K562 (cell line): ENCODE data around the gene RNF223. TPM values are rescaled to one million over a fixed set of nuclear protein-coding genes. Genes with fewer than 3 reads are reported as not detected.

Experiments used
- ATAC-seq: fragments of 200-7000 bp; cut with Tn5 transposase; 3 replicates; pipeline ENCODE4 v1.9.1; 2020; ENCODE audit warnings: moderate library complexity
- BruUV-seq: library from RNA; stranded (reverse); fragments of 400-500 nt; replicated peaks from 2 replicates; lab custom pipeline; 2021; lab: Mats Ljungman, UMichigan
- CTCF ChIA-PET: fragments of 300-600 bp; formaldehyde crosslinking; extraction: SDS; loops from one replicate; lab custom pipeline; 2021; ENCODE audit warnings: low intra/inter-chr PET ratio; lab: Yijun Ruan, JAX
- POLR2A ChIA-PET: fragments of 300-600, 350-650 bp; sonication (Branson Sonifier 250); formaldehyde crosslinking; extraction: SDS; loops from one replicate; lab custom pipeline; 2021; ENCODE audit warnings: antibody characterized with exemption, inconsistent platforms; lab: Yijun Ruan, JAX
- DNase-seq, 4 experiments: peaks; one replicate each; pipeline versions ENCODE4 v3.0.0 to v3.0.0-alpha.2; 2011 to 2018; ENCODE audit warnings: low spot score in 3 of 4, mixed read lengths in 3 of 4; ENCODE audit errors: extremely low read depth in 1 of 4
- FAIRE-seq: peaks from 2 replicates; lab custom pipeline; 2011; peaks lifted over from hg19 to GRCh38; lab: Jason Lieb, UNC
- H2AFZ ChIP-seq: 2 replicates; pipeline ENCODE4 v1.6.0; 2011; ENCODE audit warnings: low read depth, low read length, control low read depth, inconsistent platforms
- H3K27ac ChIP-seq: fragments of 200-600 bp; 3 replicates; pipeline ENCODE4 v1.8.0; 2011; ENCODE audit warnings: low read depth, mild to moderate bottlenecking, control low read depth, inconsistent platforms, low read length, moderate library complexity, mixed read lengths; ENCODE audit errors: extremely low read depth
- H3K27me3 ChIP-seq, 2 experiments: fragments of 300-600 bp in 1 of 2; 2 replicates in 1 of 2; 3 replicates in 1 of 2; pipeline versions ENCODE4 v1.6.0 to v1.8.0; 2011; ENCODE audit warnings: inconsistent platforms in 2 of 2, low read length in 2 of 2, mild to moderate bottlenecking in 1 of 2, mixed read lengths in 1 of 2, moderate library complexity in 1 of 2; ENCODE audit not compliant: control insufficient read depth in 2 of 2, insufficient read depth in 2 of 2
- H3K36me3 ChIP-seq: fragments of 300-600 bp; 3 replicates; pipeline ENCODE4 v1.8.0; 2011; ENCODE audit warnings: mild to moderate bottlenecking, low read length, inconsistent platforms; ENCODE audit not compliant: control insufficient read depth, insufficient read depth
- H3K4me1 ChIP-seq, 2 experiments: fragments of 200-600 bp in 1 of 2; replicated peaks in 1 of 2; 2 replicates in 1 of 2; 3 replicates in 1 of 2; pipeline versions ENCODE4 v1.5.1 to v1.8.0; 2011; ENCODE audit warnings: inconsistent platforms in 2 of 2, low read length in 2 of 2, mild to moderate bottlenecking in 1 of 2, mixed read lengths in 1 of 2, moderate library complexity in 1 of 2; ENCODE audit not compliant: control insufficient read depth in 2 of 2, insufficient read depth in 2 of 2
- H3K4me2 ChIP-seq: 2 replicates; pipeline ENCODE4 v1.6.1; 2011; ENCODE audit warnings: low read length, control low read depth, inconsistent platforms, mixed read lengths; ENCODE audit not compliant: insufficient read depth
- H3K4me3 ChIP-seq: fragments of 200-600 bp; sonication (generic), shearing (Covaris generic); 2 replicates; pipeline ENCODE4 v1.5.1; 2016; ENCODE audit warnings: control low read depth, inconsistent platforms
- H3K79me2 ChIP-seq: fragments of 200-600 bp; 3 replicates; pipeline ENCODE4 v1.8.0; 2011; ENCODE audit warnings: low read length, inconsistent platforms; ENCODE audit not compliant: control insufficient read depth, insufficient read depth
- H3K9ac ChIP-seq, 2 experiments: 2 replicates each; pipeline versions ENCODE4 v1.6.0 to v1.6.1; 2011; ENCODE audit warnings: low read depth in 2 of 2, low read length in 2 of 2, control low read depth in 1 of 2, inconsistent platforms in 1 of 2, mild to moderate bottlenecking in 1 of 2, mixed read lengths in 1 of 2; ENCODE audit not compliant: insufficient read depth in 1 of 2
- H3K9me1 ChIP-seq: one replicate; pipeline ENCODE4 v1.6.0; 2011; ENCODE audit warnings: inconsistent platforms, mild to moderate bottlenecking, low read length, moderate library complexity; ENCODE audit not compliant: control insufficient read depth, insufficient read depth
- H3K9me3 ChIP-seq: replicated peaks from 2 replicates; pipeline ENCODE4 v1.5.1; 2011; ENCODE audit warnings: low read depth, low read length, inconsistent platforms; ENCODE audit not compliant: control insufficient read depth, insufficient read depth
- H4K20me1 ChIP-seq: replicated peaks from 2 replicates; pipeline ENCODE4 v1.6.1; 2011; ENCODE audit warnings: low read length, inconsistent platforms, mixed read lengths; ENCODE audit not compliant: control insufficient read depth, insufficient read depth
- CC2D1A ChIP-seq: fragments of 450-650 bp; IDR thresholded peaks from 2 replicates; pipeline ENCODE4 v1.6.1; 2017; ENCODE audit warnings: mild to moderate bottlenecking
- CCAR2 ChIP-seq: fragments of 200-400 bp; formaldehyde crosslinking; IDR thresholded peaks from 2 replicates; pipeline ENCODE4 v1.6.1; 2017; ENCODE audit warnings: mild to moderate bottlenecking, low read depth, low read length
- MLX ChIP-seq, 2 experiments: fragments of 450-650 bp in 1 of 2; sonication (generic) in 1 of 2; formaldehyde crosslinking; conservative IDR thresholded peaks; 2 replicates each; pipeline versions ENCODE4 v1.4.0 to v1.8.1; 2020 to 2022; ENCODE audit warnings: mild to moderate bottlenecking in 1 of 2, missing genetic modification reagents in 1 of 2
- MTA2 ChIP-seq: fragments of 450-650 bp; IDR thresholded peaks from 2 replicates; pipeline ENCODE4 v1.6.1; 2016; ENCODE audit warnings: low read depth
- TAL1 ChIP-seq: fragments of 450-650 bp; IDR thresholded peaks from 2 replicates; pipeline ENCODE4 v1.6.1; 2016; ENCODE audit warnings: mild to moderate bottlenecking
- ZKSCAN1 ChIP-seq: fragments of 150-350 bp; IDR thresholded peaks from 2 replicates; pipeline ENCODE4 v1.6.1; 2016; ENCODE audit warnings: low read depth, low read length
- WGBS: fragments of 100-300 bp; shearing (Covaris generic); methylation state at CpG from one replicate; pipeline ENCODE4 v1.1.6; 2016; ENCODE audit warnings: low coverage, mixed read lengths; ENCODE audit not compliant: insufficient coverage; ENCODE audit errors: missing lambda C conversion rate; 5-methylcytosine and 5-hydroxymethylcytosine counted together
- in situ Hi-C: fragments of 300-500 bp; cut with MboI; formaldehyde crosslinking; loops from 4 replicates; pipeline ENCODE4 v1.15.0; 2018; ENCODE audit warnings: inconsistent platforms, mixed read lengths
- intact Hi-C: fragments of 100-400 bp; cut with micrococcal nuclease; formaldehyde crosslinking; loops from 2 replicates; pipeline ENCODE4 v1.14.2; 2022
- polyA plus RNA-seq, 8 experiments: library from polyadenylated mRNA; depleted of rRNA in 4 of 8; stranded (reverse) in 5 of 8; unstranded in 3 of 8; fragments of >200 nt; fragmentation: Nextera tagmentation in 2 of 8; fragmentation: Illumina TruSeq in 1 of 8; extraction: Ambion mirVana in 2 of 8; extraction: Trizol in 1 of 8; gene quantifications; 2 replicates each; pipeline versions ENCODE4 v1.2.1 to v1.2.3, GENCODE V29; 2011 to 2014; ENCODE audit warnings: inconsistent platforms in 1 of 8, missing spikeins in 1 of 8
- total RNA-seq, 7 experiments: library from RNA; depleted of rRNA in 6 of 7; stranded (reverse); fragments of >200 nt in 6 of 7; fragmentation: Illumina TruSeq in 2 of 7; extraction: Trizol in 2 of 7; gene quantifications; 2 replicates each; pipeline versions ENCODE4 v1.2.1 to v1.2.3, GENCODE V29; 2011 to 2021; ENCODE audit warnings: low replicate concordance in 1 of 7

RNF223 gene
- total and polyA plus RNA-seq, 9 of the 15 experiments (the other 6 are each of a cell fraction or from before 2014, with no cell fraction given), result 0.04 to 0.32 TPM; not detected in 7

- ChIA-PET POLR2A (interaction anchor here (0.8 kb wide), 1 partner anchor 58 kb away, joined by 3 read pairs; no protein-coding TSS in a partner anchor), CTCF (no interaction called here)
- no peak overlapping the region for H2AFZ ChIP-seq
- no peaks in the 10 kb centered on the region for H3K9me1 ChIP-seq
- H3K27ac ChIP-seq, result no peak overlapping the region
- no peak overlapping the region; a peak in 1 of 4 replicates for H3K9ac ChIP-seq
- peaks cover 17 to 60% of the 10 kb centered on the region in 2 experiments for H3K4me1 ChIP-seq
- H3K4me3 ChIP-seq, result no peak overlapping the region
- TF ChIP-seq MLX (CRISPR knock-in tag; conservative IDR thresholded peaks at IDR 0.05) (no peak), CCAR2 (no peak), ZKSCAN1 (no peak), MTA2 (no peak), CC2D1A (no peak), TAL1 (no peak)
- intact Hi-C loops (no loop called here), in situ Hi-C loops (no loop called here)
- H3K4me2 ChIP-seq, result no peak overlapping the region
- H3K9me3 ChIP-seq, result no peaks in the 10 kb centered on the region
- H3K36me3 ChIP-seq, result peaks cover 54% of the 10 kb centered on the region
- H3K79me2 ChIP-seq, result no peaks in the 10 kb centered on the region
- DNase-seq (no peak), ATAC-seq (no peak), FAIRE-seq (no peak)
- H4K20me1 ChIP-seq, result no peaks in the 10 kb centered on the region
- 92% methylated on average over 23 of the region's 23 CpGs for WGBS
- TSS peak; percentile 53 for BruUV-seq
- no peaks in the 10 kb centered on the region for H3K27me3 ChIP-seq
Measured at GRCh38 chr1:1054971-1055370, 19.1 kb downstream of the RNF223 start.
